GM11168 (cell line): ENCODE measurements around the gene GDPD3.

Experiments used
- in situ Hi-C: fragments of 300-500 bp; cut with MboI; formaldehyde crosslinking; loops from one replicate; pipeline ENCODE4 v1.12.0; 2022; ENCODE audit warnings: low sequenced_read_pairs; ENCODE audit not compliant: unreplicated experiment

The GDPD3 gene

GRCh38 chr16:30113031-30113710 is at the start of gene GDPD3:
GDPD3 (minus strand) TSS chr16:30113537; CDS start chr16:30113478, 59 bp downstream.
- in situ Hi-C loops, result no loop called here

- in situ Hi-C loops, result no loop called here
Observed at GRCh38 chr16:30157214-30157613, 43.9 kb upstream of the GDPD3 start.

- in situ Hi-C loops, result no loop called here
Observed at GRCh38 chr16:30155188-30155587, 41.9 kb upstream of the GDPD3 start.

- in situ Hi-C loops, result no loop called here
Observed at GRCh38 chr16:30152517-30152916, 39.2 kb upstream of the GDPD3 start.

- in situ Hi-C loops, result no loop called here
Observed at GRCh38 chr16:30151091-30151490, 37.8 kb upstream of the GDPD3 start.

- in situ Hi-C loops, result loop anchor here (25.0 kb wide), 1 partner anchor 687 kb away; the partner anchor contains the start of genes BOLA2, SLX1B and SULT1A4
Observed at GRCh38 chr16:30149250-30149930, 36.1 kb upstream of the GDPD3 start.

GRCh38 chr16:30147843-30148510 is 34.6 kb upstream of the GDPD3 start:
- in situ Hi-C loops, result loop anchor here (25.0 kb wide), 1 partner anchor 686 kb away; the partner anchor contains the start of genes BOLA2, SLX1B and SULT1A4

- in situ Hi-C loops, result loop anchor here (25.0 kb wide), 1 partner anchor 683 kb away; the partner anchor contains the start of genes BOLA2, SLX1B and SULT1A4
Observed at GRCh38 chr16:30145657-30146056, 32.3 kb upstream of the GDPD3 start.

GRCh38 chr16:30144917-30145316 is 31.6 kb upstream of the GDPD3 start:
- in situ Hi-C loops, result loop anchor here (25.0 kb wide), 1 partner anchor 683 kb away; the partner anchor contains the start of genes BOLA2, SLX1B and SULT1A4

- in situ Hi-C loops, result loop anchor here (25.0 kb wide), 1 partner anchor 682 kb away; the partner anchor contains the start of genes BOLA2, SLX1B and SULT1A4
Observed at GRCh38 chr16:30144017-30144416, 30.7 kb upstream of the GDPD3 start.

GRCh38 chr16:30143347-30143702 is 30.0 kb upstream of the GDPD3 start:
- in situ Hi-C loops, result loop anchor here (25.0 kb wide), 1 partner anchor 681 kb away; the partner anchor contains the start of genes BOLA2, SLX1B and SULT1A4

- in situ Hi-C loops, result loop anchor here (25.0 kb wide), 1 partner anchor 681 kb away; the partner anchor contains the start of genes BOLA2, SLX1B and SULT1A4
Observed at GRCh38 chr16:30142672-30143346, 29.5 kb upstream of the GDPD3 start.

GRCh38 chr16:30141750-30142149 is 28.4 kb upstream of the GDPD3 start:
- in situ Hi-C loops, result loop anchor here (25.0 kb wide), 1 partner anchor 679 kb away; the partner anchor contains the start of genes BOLA2, SLX1B and SULT1A4

- in situ Hi-C loops, result loop anchor here (25.0 kb wide), 1 partner anchor 678 kb away; the partner anchor contains the start of genes BOLA2, SLX1B and SULT1A4
Observed at GRCh38 chr16:30139583-30140481, 26.5 kb upstream of the GDPD3 start.

- in situ Hi-C loops, result loop anchor here (25.0 kb wide), 1 partner anchor 676 kb away; the partner anchor contains the start of genes BOLA2, SLX1B and SULT1A4
Observed at GRCh38 chr16:30137897-30138296, 24.6 kb upstream of the GDPD3 start.

GRCh38 chr16:30136971-30137605 is 23.8 kb upstream of the GDPD3 start:
- in situ Hi-C loops, result loop anchor here (25.0 kb wide), 1 partner anchor 675 kb away; the partner anchor contains the start of genes BOLA2, SLX1B and SULT1A4

- in situ Hi-C loops, result loop anchor here (25.0 kb wide), 1 partner anchor 670 kb away; the partner anchor contains the start of genes BOLA2, SLX1B and SULT1A4
Observed at GRCh38 chr16:30132591-30132990, 19.3 kb upstream of the GDPD3 start.
